Endothelial cell of umbilical vein (primary cell): ENCODE measurements around the gene ZNF567. TPM values are rescaled to one million over a fixed set of nuclear protein-coding genes. Genes with fewer than 3 reads are reported as not detected.

Experiments used
- BruUV-seq: library from RNA; stranded (reverse); fragments of 400-500 nt; replicated peaks from 2 replicates; lab custom pipeline; 2021; lab: Mats Ljungman, UMichigan
- CTCF ChIA-PET: fragments of 300-600, 350-600 bp; sonication (Branson Sonifier 250); formaldehyde crosslinking; loops from one replicate; lab custom pipeline; 2021; ENCODE audit warnings: antibody characterized with exemption, inconsistent platforms; lab: Charles Lee
- POLR2A ChIA-PET: fragments of 300-600, 350-600 bp; sonication (Branson Sonifier 250); formaldehyde crosslinking; loops from one replicate; lab custom pipeline; 2021; ENCODE audit warnings: antibody characterized with exemption, inconsistent platforms; lab: Charles Lee
- DNase-seq: peaks from one replicate; pipeline ENCODE4 v3.0.0-alpha.2; 2011; ENCODE audit warnings: low read depth, low spot score
- FAIRE-seq: peaks from 2 replicates; lab custom pipeline; 2011; peaks lifted over from hg19 to GRCh38; lab: Jason Lieb, UNC
- H2AFZ ChIP-seq: 2 replicates; pipeline ENCODE4 v1.6.0; 2012; ENCODE audit warnings: low read depth, low read length, control low read depth, inconsistent platforms
- H3K27ac ChIP-seq: 2 replicates; pipeline ENCODE4 v1.5.1; 2011; ENCODE audit warnings: low read depth, mild to moderate bottlenecking, control low read depth, low read length, moderate library complexity; ENCODE audit not compliant: insufficient read depth
- H3K27me3 ChIP-seq, 2 experiments: 2 replicates each; pipeline versions ENCODE4 v1.6.0 to v1.6.1; 2011; ENCODE audit warnings: low read length in 2 of 2, mixed read lengths in 1 of 2; ENCODE audit not compliant: control insufficient read depth in 2 of 2, insufficient read depth in 2 of 2
- H3K36me3 ChIP-seq, 2 experiments: 2 replicates in 1 of 2; 3 replicates in 1 of 2; pipeline ENCODE4 v1.5.1; 2011; ENCODE audit warnings: low read length in 2 of 2, mild to moderate bottlenecking in 1 of 2, moderate library complexity in 1 of 2; ENCODE audit not compliant: control insufficient read depth in 2 of 2, insufficient read depth in 2 of 2; ENCODE audit errors: extremely low read depth in 1 of 2
- H3K4me1 ChIP-seq: 3 replicates; pipeline ENCODE4 v1.5.1; 2011; ENCODE audit warnings: mild to moderate bottlenecking, low read length; ENCODE audit not compliant: control insufficient read depth, insufficient read depth; ENCODE audit errors: extremely low read depth
- H3K4me2 ChIP-seq: 2 replicates; pipeline ENCODE4 v1.6.1; 2011; ENCODE audit warnings: low read length, control low read depth, mixed read lengths; ENCODE audit not compliant: insufficient read depth
- H3K4me3 ChIP-seq, 3 experiments: fragments of 200-600 bp in 1 of 3; sonication (generic), shearing (Covaris generic) in 1 of 3; replicated peaks in 1 of 3; 2 replicates each; pipeline ENCODE4 v1.5.1; 2011 to 2016; ENCODE audit warnings: control low read depth in 3 of 3, low read length in 3 of 3, mild to moderate bottlenecking in 2 of 3, inconsistent platforms in 1 of 3, low read depth in 1 of 3, moderate library complexity in 1 of 3; ENCODE audit not compliant: insufficient read depth in 1 of 3
- H3K79me2 ChIP-seq: 2 replicates; pipeline ENCODE4 v1.6.0; 2012; ENCODE audit warnings: low read length, inconsistent platforms; ENCODE audit not compliant: control insufficient read depth, insufficient read depth
- H3K9ac ChIP-seq: replicated peaks from 2 replicates; pipeline ENCODE3; 2011; ENCODE audit warnings: low read length, control low read depth; ENCODE audit not compliant: insufficient read depth; ENCODE audit errors: extremely low read depth
- H3K9me1 ChIP-seq: replicated peaks from 3 replicates; pipeline ENCODE4 v1.6.0; 2011; ENCODE audit warnings: mild to moderate bottlenecking, low read length; ENCODE audit not compliant: control insufficient read depth, insufficient read depth; ENCODE audit errors: extremely low read depth
- H3K9me3 ChIP-seq: replicated peaks from 2 replicates; pipeline ENCODE4 v1.5.1; 2012; ENCODE audit warnings: low read length, inconsistent platforms; ENCODE audit not compliant: control insufficient read depth, insufficient read depth
- H4K20me1 ChIP-seq: replicated peaks from 2 replicates; pipeline ENCODE3; 2011; ENCODE audit warnings: mild to moderate bottlenecking, low read length; ENCODE audit not compliant: control insufficient read depth, insufficient read depth; ENCODE audit errors: extremely low read depth
- EZH2 ChIP-seq: IDR thresholded peaks from 2 replicates; pipeline ENCODE4 v1.6.1; 2012; ENCODE audit warnings: borderline replicate concordance, low read depth, mild to moderate bottlenecking, moderate library complexity, low read length, inconsistent platforms; ENCODE audit not compliant: severe bottlenecking
- FOS ChIP-seq: IDR thresholded peaks from 2 replicates; pipeline ENCODE4 v1.6.1; 2011; ENCODE audit warnings: mild to moderate bottlenecking, low read length, moderate library complexity, borderline replicate concordance; ENCODE audit not compliant: insufficient read depth
- GATA2 ChIP-seq: IDR thresholded peaks from 2 replicates; pipeline ENCODE4 v1.7.0; 2011; ENCODE audit warnings: low read depth, mild to moderate bottlenecking, moderate library complexity, mixed read lengths, low read length; ENCODE audit not compliant: insufficient read length, insufficient read depth
- JUN ChIP-seq: IDR thresholded peaks from 2 replicates; pipeline ENCODE4 v1.6.1; 2011; ENCODE audit warnings: borderline replicate concordance, low read depth; ENCODE audit not compliant: insufficient read length, insufficient read depth
- MYC ChIP-seq: IDR thresholded peaks from one replicate; pipeline ENCODE4 v1.6.1; 2011; ENCODE audit warnings: mild to moderate bottlenecking, low read depth, low read length
- POLR2A ChIP-seq: IDR thresholded peaks from 2 replicates; pipeline ENCODE4 v1.6.1; 2012; ENCODE audit warnings: low read depth, mild to moderate bottlenecking, control low read depth, low read length
- POLR2AphosphoS5 ChIP-seq: IDR thresholded peaks from 2 replicates; pipeline ENCODE4 v1.6.1; 2012; ENCODE audit warnings: low read depth, mild to moderate bottlenecking, control low read depth, low read length, moderate library complexity; ENCODE audit not compliant: insufficient read depth
- dilution Hi-C: fragments of 300-500 bp; cut with MboI; formaldehyde crosslinking; loops from one replicate; pipeline ENCODE4 v1.15.0; 2019; ENCODE audit warnings: low sequenced_read_pairs; ENCODE audit not compliant: extremely low pct_ligation_motif_present
- intact Hi-C: fragments of 100-400 bp; cut with micrococcal nuclease; formaldehyde crosslinking; loops from one replicate; pipeline ENCODE4 v1.10.0; 2022
- polyA plus RNA-seq, 4 experiments: library from polyadenylated mRNA; depleted of rRNA in 3 of 4; stranded (reverse) in 3 of 4; unstranded in 1 of 4; fragments of >200 nt; gene quantifications; 2 replicates each; pipeline versions ENCODE4 v1.2.1 to v1.2.3, GENCODE V29; 2011 to 2012; ENCODE audit warnings: missing spikeins in 1 of 4
- total RNA-seq: library from RNA; stranded (reverse); gene quantifications from 2 replicates; pipeline ENCODE4 v1.2.3, GENCODE V29; 2021
- TF ChIP-seq, protein P1 (sequence below): IDR thresholded peaks from 2 replicates; pipeline ENCODE4 v1.6.1; 2011; ENCODE audit not compliant: insufficient read depth, insufficient read length
- TF ChIP-seq, protein P2 (sequence below), 2 donors: IDR thresholded peaks; 1 replicate in 1 of 2; 2 replicates in 1 of 2; pipeline ENCODE4 v1.5.1; 2011; ENCODE audit warnings: low read length in 2 of 2, mild to moderate bottlenecking in 2 of 2, moderate library complexity in 2 of 2, control low read depth in 1 of 2, inconsistent platforms in 1 of 2, low read depth in 1 of 2; ENCODE audit not compliant: insufficient read depth in 1 of 2; ENCODE audit errors: extremely low read depth in 1 of 2

The ZNF567 gene
- total and polyA plus RNA-seq, 2 donors (not counting 3 experiments of a cell fraction or from before 2014, with no cell fraction given), result 3.4 to 4.4 TPM

DNA sequence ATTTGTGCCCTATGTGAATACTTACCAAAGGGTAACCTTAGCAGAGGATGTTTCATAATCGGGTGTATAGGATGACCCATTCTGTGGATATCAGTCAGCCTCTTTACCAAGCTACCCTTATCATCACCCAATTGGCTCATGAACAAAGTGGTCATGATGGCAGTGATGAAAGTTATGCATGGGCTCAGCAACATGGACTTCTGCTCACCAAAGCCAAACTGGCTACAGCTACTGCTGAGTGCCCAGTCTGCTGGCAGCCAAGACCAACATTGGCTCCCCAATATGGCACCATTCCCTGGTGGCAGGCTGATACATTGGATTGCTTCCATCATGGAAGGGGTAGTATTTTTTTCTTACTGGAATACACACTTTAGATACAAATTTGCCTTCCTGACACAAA, 15.0 kb upstream of the ZNF567 start:
- Histone ChIP-seq H3K27me3 (no peaks in the 10 kb centered on the region), H3K9ac (no peak overlapping the region), H2AFZ (no peak overlapping the region), H3K27ac (no peak overlapping the region), H3K9me1 (no peaks in the 10 kb centered on the region), H4K20me1 (no peaks in the 10 kb centered on the region), H3K4me2 (no peak overlapping the region), H3K79me2 (no peaks in the 10 kb centered on the region), H3K36me3 (no peaks in the 10 kb centered on the region), H3K4me1 (no peaks in the 10 kb centered on the region), H3K9me3 (no peaks in the 10 kb centered on the region), H3K4me3 (no peak overlapping the region)
- ChIA-PET POLR2A (no interaction called here), CTCF (no interaction called here)
- dilution Hi-C loops, result no loop called here
- TF ChIP-seq, protein P1, sequence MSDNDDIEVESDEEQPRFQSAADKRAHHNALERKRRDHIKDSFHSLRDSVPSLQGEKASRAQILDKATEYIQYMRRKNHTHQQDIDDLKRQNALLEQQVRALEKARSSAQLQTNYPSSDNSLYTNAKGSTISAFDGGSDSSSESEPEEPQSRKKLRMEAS, result no peak
- TF ChIP-seq, protein P2, sequence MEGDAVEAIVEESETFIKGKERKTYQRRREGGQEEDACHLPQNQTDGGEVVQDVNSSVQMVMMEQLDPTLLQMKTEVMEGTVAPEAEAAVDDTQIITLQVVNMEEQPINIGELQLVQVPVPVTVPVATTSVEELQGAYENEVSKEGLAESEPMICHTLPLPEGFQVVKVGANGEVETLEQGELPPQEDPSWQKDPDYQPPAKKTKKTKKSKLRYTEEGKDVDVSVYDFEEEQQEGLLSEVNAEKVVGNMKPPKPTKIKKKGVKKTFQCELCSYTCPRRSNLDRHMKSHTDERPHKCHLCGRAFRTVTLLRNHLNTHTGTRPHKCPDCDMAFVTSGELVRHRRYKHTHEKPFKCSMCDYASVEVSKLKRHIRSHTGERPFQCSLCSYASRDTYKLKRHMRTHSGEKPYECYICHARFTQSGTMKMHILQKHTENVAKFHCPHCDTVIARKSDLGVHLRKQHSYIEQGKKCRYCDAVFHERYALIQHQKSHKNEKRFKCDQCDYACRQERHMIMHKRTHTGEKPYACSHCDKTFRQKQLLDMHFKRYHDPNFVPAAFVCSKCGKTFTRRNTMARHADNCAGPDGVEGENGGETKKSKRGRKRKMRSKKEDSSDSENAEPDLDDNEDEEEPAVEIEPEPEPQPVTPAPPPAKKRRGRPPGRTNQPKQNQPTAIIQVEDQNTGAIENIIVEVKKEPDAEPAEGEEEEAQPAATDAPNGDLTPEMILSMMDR (IDR thresholded peaks at IDR 0.05; ENCODE audit: extremely low read depth in 1 of 2, insufficient read depth in 1 of 2, low read depth in 1 of 2, low read length in 2 of 2), result no peak
- TF ChIP-seq POLR2A, result no peak
- TF ChIP-seq GATA2, result no peak
- TF ChIP-seq FOS, result no peak
- TF ChIP-seq MYC, result no peak
- FAIRE-seq, result no peak
- intact Hi-C loops, result no loop called here
- no peak for DNase-seq
- no TSS peak for BruUV-seq

DNA sequence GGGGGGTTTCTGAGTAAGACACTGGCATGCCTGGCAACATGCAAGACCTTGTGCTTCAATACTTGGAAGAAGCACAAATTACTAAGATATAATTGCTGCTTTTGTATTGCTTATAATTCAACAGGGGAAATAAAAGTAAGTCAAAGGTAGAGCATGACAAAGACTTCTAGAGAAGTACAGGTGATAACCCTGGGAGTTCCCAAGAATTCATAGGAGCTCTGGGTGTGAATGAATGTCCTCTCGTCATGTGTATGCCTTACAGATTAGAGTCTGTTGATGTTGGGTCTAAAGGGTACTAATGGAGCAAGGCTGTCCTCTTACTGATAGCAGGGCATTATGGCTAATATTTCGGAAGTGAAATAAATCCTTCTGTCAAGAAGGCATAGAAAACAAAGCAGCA, 13.2 kb upstream of the ZNF567 start:
- dilution Hi-C loops, result no loop called here

More for the DNA sequence above, 13.2 kb upstream of the ZNF567 start:
- TF ChIP-seq JUN (no peak), POLR2AphosphoS5 (no peak), GATA2 (no peak), FOS (no peak), MYC (no peak), POLR2A (no peak), EZH2 (no peak)
- TF ChIP-seq, protein P1, result no peak
- TF ChIP-seq, protein P2 (IDR thresholded peaks at IDR 0.05; ENCODE audit: extremely low read depth in 1 of 2, insufficient read depth in 1 of 2, low read depth in 1 of 2, low read length in 2 of 2), result no peak
- no peaks in the 10 kb centered on the region for H3K9me3 ChIP-seq
- ChIA-PET POLR2A (no interaction called here), CTCF (no interaction called here)
- DNase-seq, result no peak
- H3K4me2 ChIP-seq, result no peak overlapping the region
- H3K36me3 ChIP-seq, result no peaks in the 10 kb centered on the region
- H3K4me3 ChIP-seq, result no peak overlapping the region
- intact Hi-C loops, result no loop called here
- FAIRE-seq, result no peak
- H4K20me1 ChIP-seq, result no peaks in the 10 kb centered on the region
- H3K27me3 ChIP-seq, result no peaks in the 10 kb centered on the region
- H3K4me1 ChIP-seq, result no peaks in the 10 kb centered on the region
- no peak overlapping the region for H2AFZ ChIP-seq
- no TSS peak for BruUV-seq
- no peaks in the 10 kb centered on the region for H3K9me1 ChIP-seq
- no peaks in the 10 kb centered on the region for H3K79me2 ChIP-seq
- H3K27ac ChIP-seq, result no peak overlapping the region
- H3K9ac ChIP-seq, result no peak overlapping the region
